ENCODE results near the gene OOSP3.
"Not testable (repeated sequence)": the region's sequence is repeated elsewhere in the genome, so short reads cannot be mapped to it uniquely, and the experiment has no call there.

The OOSP3 gene

DNA sequence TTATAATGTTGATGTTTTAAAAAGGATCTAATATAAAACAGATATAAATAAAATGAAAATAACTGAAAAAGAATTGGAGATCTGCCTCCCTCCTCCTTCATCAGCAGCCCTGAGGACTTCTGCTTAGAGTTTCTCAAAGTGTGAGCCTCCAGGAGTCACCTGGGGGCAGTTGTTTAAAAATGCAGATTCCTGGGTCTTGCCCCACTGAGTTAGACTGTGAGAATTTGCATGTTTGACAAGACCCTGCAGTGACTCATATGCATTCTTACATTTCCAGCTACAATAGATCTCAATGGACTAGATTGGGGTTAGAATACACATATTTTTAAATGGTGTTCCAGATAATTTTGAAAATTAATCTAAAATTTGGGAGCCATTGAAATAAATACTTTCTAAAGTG is 798 bp upstream of the OOSP3 start:
- no peak for DNase-seq

DNA sequence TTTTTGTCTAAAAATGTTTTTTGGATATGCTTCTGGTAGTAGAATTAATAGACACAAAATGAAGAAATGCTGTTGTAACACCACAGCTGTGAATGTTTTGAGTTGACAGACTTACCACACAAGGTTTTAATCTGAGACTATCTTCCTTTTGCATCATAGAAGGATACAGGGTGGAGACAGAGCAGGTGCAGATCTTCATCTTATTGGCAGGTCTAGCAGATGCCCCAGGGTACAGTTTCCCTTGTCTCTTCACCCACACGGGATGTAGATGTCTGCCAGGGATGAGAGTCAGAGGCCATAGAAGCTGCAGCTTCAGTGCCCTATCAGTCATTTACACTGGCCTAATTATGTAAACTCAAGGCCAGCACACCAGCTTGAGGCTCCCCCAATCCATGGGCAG is 985 bp downstream of the OOSP3 start:
- no peak for DNase-seq

DNA sequence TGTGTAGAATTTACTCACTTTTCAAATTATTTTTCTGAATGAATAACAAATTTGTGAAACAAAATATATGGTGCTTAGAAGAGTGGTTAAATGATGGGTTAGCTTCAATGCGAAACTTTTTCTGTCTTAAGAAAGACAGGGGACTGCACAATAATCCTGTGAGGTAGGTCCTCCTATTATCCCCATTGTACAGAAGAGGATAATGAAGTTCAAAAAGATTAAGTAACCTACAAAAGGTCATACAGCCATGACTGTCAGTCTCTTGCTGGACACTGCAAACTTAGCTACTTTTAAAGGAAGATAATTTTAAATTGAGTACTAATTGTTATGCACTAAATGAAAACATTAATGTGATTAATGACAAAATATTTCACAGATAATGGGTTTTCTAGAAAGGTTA is 5.0 kb downstream of the OOSP3 start:
- no peak for DNase-seq

DNA sequence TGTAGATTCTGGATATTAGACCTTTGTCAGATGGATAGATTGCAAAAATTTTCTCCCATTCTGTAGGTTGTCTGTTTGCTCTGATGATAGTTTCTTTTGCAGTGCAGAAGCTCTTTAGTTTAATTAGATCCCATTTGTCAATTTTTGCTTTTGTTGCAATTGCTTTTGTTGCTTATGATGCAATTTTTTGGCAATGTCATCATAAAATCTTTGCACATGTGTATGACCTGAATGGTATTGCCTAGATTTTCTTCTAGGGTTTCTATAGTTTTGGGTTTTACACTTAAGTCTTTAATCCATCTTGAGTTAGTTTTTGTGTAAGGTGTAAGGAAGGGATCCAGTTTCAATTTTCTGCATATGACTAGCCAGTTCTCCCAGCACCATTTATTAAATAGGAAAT is 8.6 kb downstream of the OOSP3 start:
- not testable (repeated sequence) for DNase-seq

DNA sequence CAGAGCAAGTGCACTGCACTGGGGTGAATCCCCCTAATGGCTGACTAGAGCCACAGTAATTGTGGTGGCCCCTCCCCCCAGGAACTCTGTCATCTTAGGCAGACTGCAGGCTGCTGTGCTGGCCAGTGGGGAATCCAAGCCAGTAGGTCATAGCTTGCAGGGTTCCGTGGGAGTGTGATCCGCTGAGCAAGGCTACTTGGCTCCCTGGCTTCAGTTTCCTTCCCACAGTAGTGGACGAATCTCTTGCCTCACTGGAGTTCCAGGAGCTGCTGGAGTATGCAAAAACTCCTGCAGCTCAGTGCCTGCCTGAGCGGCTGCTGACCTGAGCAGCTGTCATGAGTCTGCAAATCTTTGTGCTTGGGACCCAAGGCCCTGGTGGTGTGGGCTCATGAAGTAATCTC is 13.2 kb downstream of the OOSP3 start:
- DNase-seq = no peak

DNA sequence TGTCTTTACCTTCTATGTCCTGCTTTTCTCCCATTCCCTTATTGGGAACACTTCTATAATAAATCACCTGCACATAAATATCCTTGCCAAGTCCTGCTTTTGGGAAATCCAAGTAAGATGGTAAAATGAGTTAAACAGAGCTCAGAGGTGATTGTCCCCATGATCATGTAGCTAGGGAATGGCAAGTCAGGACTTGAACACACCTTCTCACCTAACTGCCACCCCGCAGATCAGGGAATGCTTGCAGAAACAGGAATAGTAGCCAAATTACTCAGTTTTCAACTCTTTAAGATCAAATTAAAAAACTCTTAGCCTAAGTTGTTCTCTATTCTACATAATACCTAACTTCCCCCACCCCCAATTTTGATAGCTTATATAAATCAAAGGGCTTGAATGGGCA is 16.0 kb downstream of the OOSP3 start:
- DNase-seq = no peak

DNA sequence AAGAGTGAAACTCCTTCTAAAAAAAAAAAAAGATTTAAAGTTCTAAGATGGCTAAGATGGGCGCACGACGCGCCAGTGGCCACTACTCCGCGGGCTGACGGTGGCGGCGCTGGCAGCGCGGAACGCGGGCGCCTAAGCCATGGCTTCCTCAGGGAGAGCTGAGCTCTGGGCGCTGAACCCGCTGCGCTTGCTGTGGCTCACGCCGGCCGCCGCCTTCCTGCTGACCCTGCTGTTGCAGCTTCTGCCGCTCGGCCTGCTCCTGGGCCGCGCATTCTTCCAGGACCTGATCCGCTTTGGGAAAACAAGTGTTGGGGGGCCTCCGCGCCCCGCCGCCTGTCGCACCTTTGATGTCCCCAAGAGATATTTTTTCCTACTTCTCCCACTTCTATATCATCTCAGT is 19.5 kb downstream of the OOSP3 start:
- no peak for DNase-seq

DNA sequence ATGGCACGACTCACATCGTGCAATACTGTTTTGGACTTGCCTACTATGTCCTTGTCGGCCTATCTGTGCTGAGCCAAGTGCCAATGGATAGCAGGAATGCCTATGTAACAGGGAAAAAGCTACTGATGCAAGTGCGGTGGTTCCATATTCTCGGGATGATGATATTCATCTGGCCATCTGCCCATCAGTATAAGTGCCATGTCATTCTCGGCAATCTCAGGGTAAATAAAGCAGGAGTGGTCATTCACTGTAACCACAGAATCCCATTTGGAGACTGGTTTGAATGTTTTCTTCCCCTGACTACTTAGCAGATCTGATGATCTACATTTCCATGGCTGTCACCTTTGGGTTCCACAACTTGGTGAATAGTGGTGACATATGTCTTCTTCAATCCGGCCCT is 20.1 kb downstream of the OOSP3 start:
- no peak for DNase-seq

DNA sequence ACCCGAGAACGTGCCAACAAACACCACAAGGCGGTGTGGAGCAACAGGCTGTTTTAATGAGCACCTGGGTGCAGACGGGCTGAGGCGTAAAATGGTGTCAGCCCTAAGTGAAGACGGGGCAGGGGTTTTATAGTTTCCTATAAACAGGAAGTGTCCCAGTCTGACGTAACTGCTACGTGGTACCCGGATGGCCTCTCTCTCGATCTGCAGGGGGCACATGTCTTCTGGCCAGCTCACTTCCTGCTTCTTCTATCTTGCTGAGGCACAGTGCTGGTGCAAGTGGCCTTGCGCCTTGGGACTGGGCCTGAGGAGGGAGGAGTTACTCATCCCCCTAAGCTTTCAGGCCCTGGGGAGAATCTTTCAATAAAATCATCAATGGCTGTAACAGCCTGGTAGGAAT is 20.9 kb downstream of the OOSP3 start:
- no peak for DNase-seq

DNA sequence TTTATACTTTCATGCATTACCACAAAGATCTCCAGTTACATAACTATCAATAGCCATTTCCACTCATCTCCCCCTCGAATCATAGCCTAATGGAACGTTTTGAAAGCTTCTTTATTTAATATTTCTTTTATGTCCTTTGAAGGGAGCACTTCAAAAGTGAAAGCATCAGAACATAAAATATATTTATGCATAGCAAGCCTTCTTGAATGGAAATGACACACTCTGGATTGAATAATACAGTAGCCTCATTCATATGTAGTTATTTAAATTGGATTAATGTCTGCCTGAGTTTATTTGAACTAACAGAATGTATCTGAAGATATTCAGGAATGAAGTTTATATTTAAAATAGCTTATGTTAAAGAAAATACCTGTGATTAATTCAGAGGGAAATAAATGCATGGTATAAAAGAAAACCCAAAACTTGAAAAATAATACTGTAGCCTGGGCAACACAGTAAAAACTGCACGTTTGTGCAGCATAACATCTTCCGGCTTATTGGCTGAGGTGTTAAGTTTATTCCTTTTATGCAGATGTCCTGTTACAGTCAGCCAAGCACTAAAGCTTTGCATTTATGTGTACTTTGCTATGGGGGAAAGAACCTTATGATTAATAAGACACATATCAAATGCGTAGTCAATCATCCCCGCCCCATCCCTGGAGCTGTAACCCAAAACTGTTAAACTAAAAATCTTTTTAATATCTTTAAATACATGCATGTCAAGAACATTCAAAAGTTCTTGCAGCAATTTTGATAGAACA is 22.0 kb downstream of the OOSP3 start:
- DNase-seq = no peak

DNA sequence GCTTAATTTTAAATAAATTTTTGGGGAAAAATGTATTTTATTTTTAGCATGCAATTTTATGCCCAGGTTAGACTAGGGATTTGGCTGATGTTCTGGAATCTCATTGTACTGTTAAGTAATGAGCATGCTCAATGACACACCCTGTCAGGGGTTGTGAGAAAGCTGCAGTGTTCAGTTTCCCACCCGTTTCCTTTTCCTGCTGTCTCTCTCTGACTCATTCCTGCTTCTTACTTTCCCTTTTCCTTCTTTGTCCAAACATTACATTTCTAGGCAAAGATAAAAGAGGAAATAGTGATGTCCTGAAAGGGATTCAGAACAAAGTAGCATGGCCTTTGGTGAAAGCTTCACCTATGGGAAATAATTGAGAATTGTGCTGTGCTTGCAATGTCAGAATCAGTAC is 22.7 kb downstream of the OOSP3 start:
- DNase-seq = no peak

DNA sequence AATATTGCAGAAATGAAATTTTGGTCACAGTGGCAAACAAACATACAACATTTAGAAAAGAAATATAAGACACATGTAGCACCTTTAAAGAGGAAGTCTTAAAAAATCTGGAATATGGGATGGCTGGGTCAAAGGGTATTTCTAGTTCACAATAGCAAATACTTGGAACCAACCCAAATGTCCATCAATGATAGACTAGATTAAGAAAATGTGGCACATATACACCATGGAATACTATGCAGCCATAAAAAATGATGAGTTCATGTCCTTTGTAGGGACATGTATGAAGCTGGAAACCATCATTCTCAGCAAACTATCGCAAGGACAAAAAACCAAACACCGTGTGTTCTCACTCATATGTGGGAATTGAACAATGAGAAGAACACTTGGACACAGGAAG is 25.0 kb downstream of the OOSP3 start:
- DNase-seq = not testable (repeated sequence)

DNA sequence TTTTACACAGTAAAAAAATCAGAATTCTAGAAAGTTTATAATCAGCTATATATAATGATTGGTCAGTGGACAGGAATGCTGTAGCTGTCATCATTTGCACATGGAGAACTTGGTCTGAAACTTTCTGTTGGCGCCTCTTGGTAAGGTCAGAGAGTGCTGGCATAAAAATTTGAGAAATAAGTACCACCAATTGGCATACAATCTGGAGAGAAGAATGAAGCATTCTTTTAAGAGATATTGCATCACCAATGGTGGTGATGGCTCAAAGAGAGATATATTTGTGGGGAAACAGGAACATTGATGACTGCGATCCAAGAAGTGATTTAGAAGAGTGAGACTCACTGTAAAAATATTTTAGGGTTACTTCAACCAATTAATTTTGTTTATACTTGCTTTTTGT is 39.9 kb downstream of the OOSP3 start:
- DNase-seq = no peak

DNA sequence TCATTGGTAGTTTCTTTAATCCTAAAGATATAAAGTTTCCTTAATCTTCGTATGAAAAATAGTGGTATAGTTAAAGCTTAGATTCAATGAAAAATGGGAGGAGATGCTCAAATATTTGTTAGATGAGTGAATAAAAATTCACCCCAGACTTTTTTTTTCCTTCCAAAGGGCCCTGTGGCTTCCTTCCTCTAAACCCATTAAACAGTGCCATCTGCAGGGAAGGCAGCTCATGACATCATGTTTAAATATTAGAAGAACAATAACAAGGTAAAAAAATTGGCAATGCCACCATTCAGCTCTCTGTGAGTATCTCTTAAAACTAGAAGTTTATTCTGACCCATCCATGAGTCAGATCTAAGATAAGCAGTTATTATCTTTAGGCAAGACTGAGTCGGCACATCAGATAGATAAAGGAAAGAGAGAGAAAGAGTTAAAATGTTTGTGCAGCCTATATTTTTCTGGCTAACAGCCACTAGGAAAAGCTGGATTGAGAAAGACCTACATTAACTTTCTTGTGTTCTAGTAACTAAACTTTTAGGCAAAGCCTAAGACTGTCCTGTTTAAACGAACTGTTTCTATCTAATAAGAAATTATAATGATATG is 40.5 kb downstream of the OOSP3 start:
- DNase-seq = no peak

DNA sequence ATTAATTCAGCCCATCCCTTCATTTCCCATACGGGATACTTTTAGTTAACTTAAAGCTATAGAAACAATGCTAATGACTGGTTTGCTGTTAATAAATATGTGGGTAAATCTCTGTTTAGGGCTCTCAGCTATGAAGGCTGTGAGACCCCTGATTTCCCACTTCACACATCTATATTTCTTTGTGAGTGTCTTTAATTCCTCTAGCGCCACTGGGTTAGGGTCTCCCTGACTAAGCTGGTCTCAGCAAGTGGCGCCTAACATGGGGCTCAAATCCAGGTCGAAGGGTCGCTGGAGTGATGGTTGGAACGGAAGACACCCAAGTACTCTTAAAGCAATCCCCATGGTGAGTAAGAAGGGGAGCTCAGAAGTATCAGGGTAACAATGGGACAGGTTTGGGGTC is 45.2 kb downstream of the OOSP3 start:
- DNase-seq = no peak

DNA sequence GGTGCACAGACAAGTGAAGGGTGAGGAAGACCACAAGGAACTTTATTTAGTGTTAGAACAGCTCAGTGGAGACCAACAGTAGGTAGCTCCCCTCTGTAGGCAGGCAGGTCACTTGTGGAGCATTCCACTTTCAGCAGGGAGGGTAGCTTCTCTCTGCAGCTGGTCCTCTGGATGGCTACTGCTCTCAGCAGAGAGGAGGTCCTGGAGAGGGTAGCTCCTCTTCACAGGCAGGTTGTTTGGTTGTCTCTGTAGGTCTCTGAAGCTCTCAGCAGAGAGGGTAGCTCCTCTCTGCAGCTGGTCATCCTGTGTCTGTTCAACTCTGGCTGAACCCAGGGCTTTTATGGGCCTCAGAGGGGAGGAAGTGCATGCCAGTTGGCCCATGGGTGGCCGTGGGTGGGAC is 53.1 kb downstream of the OOSP3 start:
- no peak for DNase-seq

DNA sequence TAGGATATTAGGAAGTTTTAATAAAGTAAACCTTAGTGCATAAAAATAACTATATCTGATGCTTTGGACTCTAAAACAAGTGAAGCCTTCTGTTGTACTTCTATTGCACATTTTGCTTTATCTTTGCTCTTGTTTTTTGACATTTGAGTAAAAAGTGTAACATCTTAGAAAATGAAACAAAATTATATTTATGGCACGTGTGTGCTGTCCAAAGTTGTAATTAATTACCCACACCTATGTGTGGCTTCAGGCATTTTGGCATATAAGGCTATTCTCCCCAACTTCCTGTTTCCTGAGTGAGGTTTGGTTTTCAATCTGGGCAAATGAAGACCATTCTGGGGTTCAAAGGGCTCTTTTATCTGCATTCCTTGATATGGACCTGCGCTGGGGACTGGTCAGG is 59.5 kb downstream of the OOSP3 start, which contains the start of gene OOSP1:
Gene OOSP1 (plus strand): TSS at position 301 of the 400 bp plus-strand sequence. CDS start 23 bp downstream, at position 324.
- no peak for DNase-seq

DNA sequence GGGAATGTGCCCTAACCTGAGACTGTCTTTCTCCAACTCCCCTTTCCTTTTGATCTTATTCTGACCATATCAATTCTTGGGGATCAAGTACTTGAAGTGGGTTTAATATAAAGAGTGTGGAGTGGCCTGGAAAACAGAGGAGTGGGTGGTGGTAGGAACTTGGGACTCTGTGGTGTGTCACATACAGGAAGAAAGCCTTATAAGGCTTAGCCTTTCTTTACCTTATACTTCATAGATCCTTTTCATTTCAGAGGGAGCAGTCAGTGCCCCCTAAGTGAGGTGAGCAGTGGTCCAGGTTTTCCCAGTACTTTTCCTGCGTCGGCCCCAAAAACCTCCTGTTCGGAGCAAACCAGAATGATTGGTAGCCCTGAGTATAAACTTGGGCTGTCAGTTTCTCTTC is 60.1 kb downstream of the OOSP3 start:
- DNase-seq = no peak

DNA sequence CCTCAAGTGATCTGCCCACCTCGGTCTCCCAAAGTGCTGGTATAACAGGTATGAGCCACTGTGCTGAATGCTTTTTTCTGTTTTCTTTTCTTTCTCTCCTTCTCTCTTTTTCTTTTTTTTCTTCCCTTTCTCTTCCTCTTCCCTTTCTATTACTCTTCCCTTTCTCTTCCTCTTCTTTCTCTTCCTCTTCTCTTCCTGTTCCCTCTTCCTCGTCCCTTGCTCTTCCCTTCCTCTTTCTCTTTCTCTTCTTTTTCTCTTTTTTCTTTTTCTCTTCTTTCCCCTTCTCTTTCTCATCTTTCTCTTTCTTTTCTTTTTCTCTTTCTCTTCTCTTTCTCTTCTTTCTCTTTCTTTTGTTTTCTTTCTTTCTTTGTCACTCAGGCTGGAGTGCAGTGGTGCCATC is 60.9 kb downstream of the OOSP3 start:
- DNase-seq = no peak

DNA sequence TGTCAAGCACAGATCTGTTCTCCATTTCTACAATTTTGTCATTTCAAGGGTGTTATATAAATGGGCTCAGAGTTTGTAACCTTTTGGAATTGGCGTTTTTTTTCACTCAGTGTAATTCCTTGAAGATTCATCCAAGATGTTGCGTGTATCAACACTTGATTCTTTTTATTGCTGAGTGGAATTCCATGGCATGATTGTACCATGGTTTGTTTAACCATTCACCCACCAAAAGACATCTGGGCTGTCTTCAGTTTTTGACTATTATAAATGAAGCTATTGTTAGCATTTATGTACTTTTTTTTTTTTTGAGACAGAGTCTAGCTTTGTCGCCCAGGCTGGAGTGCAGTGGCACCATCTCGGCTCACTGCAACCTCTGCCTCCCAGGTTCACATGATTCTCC is 62.5 kb downstream of the OOSP3 start:
- no peak for DNase-seq

DNA sequence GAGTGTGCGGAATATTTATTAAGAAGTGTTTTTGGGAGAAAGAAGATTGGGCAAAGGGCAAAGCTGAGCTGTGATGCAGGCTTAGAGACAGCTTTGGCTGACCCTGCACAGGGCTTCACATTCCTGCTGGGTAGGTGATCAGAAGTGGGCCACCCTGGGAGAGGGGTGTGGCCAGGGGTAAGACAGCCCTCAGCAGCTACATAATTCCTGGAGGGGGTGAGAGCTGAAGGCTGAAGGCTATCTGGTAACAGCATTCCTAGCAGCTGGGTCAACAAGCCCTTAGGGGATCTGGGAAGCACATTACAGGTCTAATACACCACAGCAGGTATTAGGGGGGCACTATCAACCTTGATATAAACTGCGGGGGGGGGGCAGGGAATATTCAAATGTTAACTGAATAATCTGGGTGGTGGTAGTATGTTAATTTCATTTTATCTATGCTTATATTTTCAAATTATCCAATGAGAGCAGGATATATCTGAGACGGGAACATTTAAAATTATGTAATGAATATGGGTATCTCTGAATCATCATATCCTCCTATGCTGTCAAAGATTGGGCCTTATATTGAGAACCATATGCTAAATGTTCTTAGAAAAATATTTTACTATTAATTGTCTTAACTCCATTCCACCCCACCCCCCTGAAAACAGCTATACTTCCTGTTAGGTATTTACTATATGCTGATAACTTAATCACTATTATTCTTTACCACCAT is 65.6 kb downstream of the OOSP3 start:
- DNase-seq = no peak

DNA sequence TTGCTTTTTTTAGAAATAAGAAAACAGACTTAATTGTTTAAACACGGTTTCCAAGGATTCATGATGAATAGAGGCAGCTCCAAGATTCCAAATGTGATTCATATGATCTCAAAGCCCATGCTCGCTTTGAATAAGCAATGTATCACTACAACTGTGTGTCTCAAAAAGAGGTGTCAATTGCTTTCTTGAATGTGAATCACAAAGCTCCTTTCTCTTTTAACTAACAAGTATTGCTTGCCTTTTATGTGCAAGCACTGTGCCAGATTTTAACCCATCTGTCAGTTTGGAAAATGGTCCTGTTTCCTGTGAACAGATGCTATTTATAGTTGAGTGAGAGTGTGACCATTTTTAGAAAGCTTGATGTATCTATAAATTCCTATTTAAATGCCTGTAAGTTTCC is 66.1 kb downstream of the OOSP3 start:
- DNase-seq = no peak
